Nephron (organoid): ENCODE data around the gene BCAS3.
A peak's percentile ranks its signal among the peaks of the same experiment; 100 is the strongest.
"Not testable (repeated sequence)": the region's sequence is repeated elsewhere in the genome, so short reads cannot be mapped to it uniquely, and the experiment has no call there.

Source experiments
- H3K27ac Mint-ChIP-seq, 3 experiments: 2 replicates each; pipeline ENCODE4 v1.8.0; 2020; ENCODE audit warnings: mixed read lengths in 3 of 3, mild to moderate bottlenecking in 2 of 3, moderate library complexity in 1 of 3
- H3K27me3 Mint-ChIP-seq: 2 replicates; pipeline ENCODE4 v1.8.0; 2021; ENCODE audit warnings: low read depth, mild to moderate bottlenecking, moderate library complexity, mixed read lengths
- H3K36me3 Mint-ChIP-seq: 2 replicates; pipeline ENCODE4 v1.8.0; 2020; ENCODE audit warnings: low read depth, mixed read lengths
- H3K4me1 Mint-ChIP-seq: 2 replicates; pipeline ENCODE4 v1.8.0; 2020; ENCODE audit warnings: mixed read lengths
- H3K4me3 Mint-ChIP-seq, 3 experiments: 2 replicates each; pipeline ENCODE4 v1.8.0; 2020; ENCODE audit warnings: mild to moderate bottlenecking in 3 of 3, mixed read lengths in 3 of 3, moderate library complexity in 2 of 3
- H3K9me3 Mint-ChIP-seq: 2 replicates; pipeline ENCODE4 v1.8.0; 2020; ENCODE audit warnings: mixed read lengths
- CTCF ChIP-seq, 3 experiments: fragments of 200-600 bp; sonication (generic); IDR thresholded peaks; one replicate each; pipeline ENCODE4 v1.5.0; 2021; ENCODE audit warnings: antibody characterized with exemption in 3 of 3; ENCODE audit not compliant: unreplicated experiment in 3 of 3

BCAS3 gene

GRCh38 chr17:61351745-61352407, 674.2 kb downstream of the BCAS3 start:
- Mint-ChIP-seq H3K9me3 (peaks cover 3% of the 10 kb centered on the region), H3K27ac (peak overlapping the region; percentile 89 to 97 (median 96)), H3K36me3 (no peaks in the 10 kb centered on the region), H3K4me3 (peak overlapping the region in 1 of 3 experiments; percentile 45), H3K27me3 (peaks cover 4% of the 10 kb centered on the region), H3K4me1 (peaks cover 69% of the 10 kb centered on the region)
- no peak for TF ChIP-seq CTCF (IDR thresholded peaks at IDR 0.05; ENCODE audit: unreplicated experiment in 3 of 3)

DNA sequence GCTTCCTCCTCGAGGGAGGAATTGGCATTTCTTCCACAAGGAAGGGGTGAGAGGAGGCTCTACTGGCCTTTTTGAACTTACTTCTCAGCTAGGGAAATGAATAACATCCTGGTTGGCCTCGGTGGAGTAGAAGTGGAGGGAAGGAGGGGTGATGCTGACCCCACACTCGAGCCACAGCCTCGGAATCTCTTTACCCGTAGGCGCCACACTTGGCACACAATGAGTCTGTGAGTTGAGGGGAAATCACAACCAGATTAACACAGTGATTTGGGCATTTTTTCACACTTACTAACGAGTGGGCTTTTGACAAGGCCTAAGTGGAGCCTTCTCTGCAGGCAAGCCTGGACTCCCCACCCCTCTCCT, 674.7 kb downstream of the BCAS3 start:
- no peaks in the 10 kb centered on the region for H3K36me3 Mint-ChIP-seq
- H3K27me3 Mint-ChIP-seq, result peaks cover 4% of the 10 kb centered on the region
- no peak overlapping the region for H3K4me3 Mint-ChIP-seq
- peaks cover 67% of the 10 kb centered on the region for H3K4me1 Mint-ChIP-seq
- H3K27ac Mint-ChIP-seq, result peak overlapping the region; percentile 89 to 97 (median 96)
- H3K9me3 Mint-ChIP-seq, result peaks cover 3% of the 10 kb centered on the region
- TF ChIP-seq CTCF (IDR thresholded peaks at IDR 0.05; ENCODE audit: unreplicated experiment in 3 of 3), result no peak

DNA sequence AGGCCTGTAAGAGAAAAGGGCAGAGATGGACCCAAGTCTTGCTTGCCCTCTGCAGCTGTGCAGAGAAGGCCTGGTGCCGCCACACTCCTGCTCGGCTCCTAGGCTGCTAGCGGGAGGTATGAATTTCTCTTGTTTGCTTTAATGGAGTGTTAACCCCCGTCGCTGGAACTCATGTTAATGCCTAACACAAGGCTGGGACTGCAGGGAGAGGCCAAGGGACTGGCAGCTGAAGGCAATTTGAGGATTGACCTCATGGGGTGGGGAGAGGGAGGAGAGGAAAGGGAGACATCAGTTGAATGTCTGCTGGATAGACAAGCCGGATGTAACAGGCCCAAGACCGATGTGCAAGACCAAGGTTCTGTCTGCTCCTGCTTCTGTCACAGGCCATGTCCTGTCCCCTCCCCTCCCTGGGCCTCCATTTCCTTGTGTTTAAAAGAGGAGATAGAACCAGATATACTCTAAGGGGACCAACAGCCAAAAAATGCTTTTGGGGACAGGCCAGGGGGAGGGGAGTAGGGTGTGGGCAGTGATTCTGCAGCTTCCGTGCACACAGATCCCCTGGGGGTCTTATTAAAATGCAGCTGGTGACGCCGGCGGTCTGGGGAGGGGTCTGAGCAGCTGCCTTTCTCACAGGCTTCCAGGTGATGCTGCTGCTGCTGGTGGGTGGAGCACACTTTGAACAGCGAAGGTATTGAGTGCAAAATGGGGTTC, 675.3 kb downstream of the BCAS3 start:
- no peaks in the 10 kb centered on the region for H3K36me3 Mint-ChIP-seq
- H3K9me3 Mint-ChIP-seq, result peaks cover 3% of the 10 kb centered on the region
- peak overlapping the region; percentile 89 to 97 (median 96) for H3K27ac Mint-ChIP-seq
- H3K4me3 Mint-ChIP-seq, result no peak overlapping the region
- H3K4me1 Mint-ChIP-seq, result peaks cover 62% of the 10 kb centered on the region
- peaks cover 4% of the 10 kb centered on the region for H3K27me3 Mint-ChIP-seq
- TF ChIP-seq CTCF (IDR thresholded peaks at IDR 0.05; ENCODE audit: unreplicated experiment in 3 of 3), result no peak

DNA sequence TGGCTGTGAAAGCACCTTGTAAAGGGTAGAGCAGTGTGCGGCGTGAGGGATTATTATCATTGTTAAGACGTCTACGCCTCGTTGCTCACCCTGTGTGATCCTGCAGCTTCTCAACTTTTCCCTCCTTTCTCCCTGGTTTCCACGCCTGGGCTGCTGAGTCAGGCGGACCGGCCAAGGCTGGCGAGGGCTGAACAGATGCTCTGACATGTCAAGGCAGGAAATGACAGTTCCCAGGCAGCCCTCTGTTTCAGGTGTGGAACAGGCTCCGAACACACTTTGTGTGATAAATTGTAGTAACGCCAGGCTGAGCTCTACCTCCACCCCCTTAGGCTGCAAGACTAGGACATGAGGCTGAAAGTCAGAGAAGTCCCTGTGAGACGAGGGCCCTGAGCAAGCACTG, 676.0 kb downstream of the BCAS3 start:
- peak overlapping the region; percentile 89 to 97 (median 96) for H3K27ac Mint-ChIP-seq
- no peaks in the 10 kb centered on the region for H3K36me3 Mint-ChIP-seq
- H3K9me3 Mint-ChIP-seq, result no peaks in the 10 kb centered on the region
- H3K27me3 Mint-ChIP-seq, result peaks cover 4% of the 10 kb centered on the region
- H3K4me1 Mint-ChIP-seq, result peaks cover 56% of the 10 kb centered on the region
- TF ChIP-seq CTCF (IDR thresholded peaks at IDR 0.05; ENCODE audit: unreplicated experiment in 3 of 3), result no peak
- no peak overlapping the region for H3K4me3 Mint-ChIP-seq

DNA sequence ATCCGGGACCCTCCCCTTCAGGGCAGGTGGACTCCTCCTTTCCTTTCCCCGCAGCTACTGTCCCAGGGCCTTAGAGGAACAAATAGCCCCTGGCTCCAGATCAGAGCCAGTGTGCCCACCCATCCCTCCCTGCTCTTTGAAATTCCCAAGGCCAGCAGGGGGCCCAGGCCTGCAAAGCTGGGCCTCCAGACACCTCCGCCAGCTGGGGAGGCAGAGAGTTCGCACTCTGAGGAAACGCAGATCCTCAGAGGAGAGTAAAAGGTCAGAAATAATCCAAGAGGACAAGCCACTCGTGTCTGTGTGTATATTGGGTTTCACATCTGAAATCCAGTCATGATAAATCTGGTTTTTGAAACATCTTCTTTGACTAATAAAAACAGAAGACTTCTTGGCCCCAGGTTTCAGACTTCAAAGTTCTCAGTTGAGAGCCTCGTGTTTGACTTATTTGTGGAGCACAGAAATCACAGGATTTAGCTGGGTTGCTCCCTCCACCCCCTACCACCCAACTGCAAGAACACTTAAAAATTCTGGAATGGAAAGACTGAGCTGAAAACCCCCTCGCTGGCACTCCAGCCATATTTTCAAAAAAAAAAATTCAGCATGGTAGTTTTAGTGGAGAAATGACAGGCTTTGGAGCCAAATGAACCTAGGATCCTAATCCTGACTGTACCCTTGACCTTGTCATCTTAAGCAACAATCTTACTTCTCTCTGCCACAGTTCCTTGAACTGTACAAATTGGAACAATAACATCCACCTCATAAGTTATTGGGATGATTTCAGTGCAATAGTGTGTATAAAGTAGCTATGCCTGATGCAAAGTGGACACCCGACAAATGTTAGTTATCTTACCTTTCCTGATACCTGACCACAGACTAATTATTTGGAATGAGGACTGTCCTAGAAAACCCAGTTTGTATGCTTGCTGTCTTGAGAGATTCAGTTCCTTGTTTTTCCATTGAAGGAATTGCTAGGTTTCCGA, 677.5 kb downstream of the BCAS3 start:
- H3K9me3 Mint-ChIP-seq, result no peaks in the 10 kb centered on the region
- peaks cover 54% of the 10 kb centered on the region for H3K4me1 Mint-ChIP-seq
- H3K27me3 Mint-ChIP-seq, result peaks cover 4% of the 10 kb centered on the region
- H3K27ac Mint-ChIP-seq, result peak overlapping the region; percentile 54 to 73 (median 61)
- H3K36me3 Mint-ChIP-seq, result no peaks in the 10 kb centered on the region
- no peak for TF ChIP-seq CTCF (IDR thresholded peaks at IDR 0.05; ENCODE audit: unreplicated experiment in 3 of 3)
- no peak overlapping the region for H3K4me3 Mint-ChIP-seq

DNA sequence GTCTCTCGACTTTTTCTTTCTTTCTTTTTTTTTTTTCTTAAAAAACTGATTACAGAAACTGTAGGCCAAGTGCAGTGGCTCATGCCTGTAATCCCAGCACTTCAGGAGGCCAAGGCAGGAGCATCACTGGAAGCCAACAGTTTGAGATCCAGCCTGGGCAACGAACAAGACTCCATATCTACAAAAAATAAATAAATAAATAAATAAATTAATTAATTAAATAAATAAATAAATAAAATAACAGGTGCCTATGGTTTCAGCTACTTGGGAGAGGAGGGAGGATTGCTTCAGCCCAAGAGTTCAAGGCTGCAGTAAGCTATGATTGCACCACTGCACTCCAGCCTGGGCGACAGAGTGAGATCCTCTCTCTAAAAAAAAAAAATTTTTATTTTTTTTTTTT, 679.4 kb downstream of the BCAS3 start:
- not testable (repeated sequence) for H3K36me3 Mint-ChIP-seq, H3K9me3 Mint-ChIP-seq, H3K4me3 Mint-ChIP-seq, H3K27me3 Mint-ChIP-seq, H3K27ac Mint-ChIP-seq
- H3K4me1 Mint-ChIP-seq, result peaks cover 42% of the 10 kb centered on the region

GRCh38 chr17:61359513-61359912, 681.9 kb downstream of the BCAS3 start:
- not testable (repeated sequence) for H3K4me3 Mint-ChIP-seq, H3K9me3 Mint-ChIP-seq, H3K27me3 Mint-ChIP-seq, H3K36me3 Mint-ChIP-seq, H3K27ac Mint-ChIP-seq
- peaks cover 17% of the 10 kb centered on the region for H3K4me1 Mint-ChIP-seq
